HCT116 (cell line): ENCODE measurements around the gene TRIAP1. TPM values are rescaled to one million over a fixed set of nuclear protein-coding genes. Genes with fewer than 3 reads are reported as not detected.

Experiments used
- ATAC-seq: fragments of 200-7000 bp; cut with Tn5 transposase; 2 replicates; pipeline ENCODE4 v1.9.1; 2020; ENCODE audit warnings: mild to moderate bottlenecking, moderate library complexity
- BruUV-seq: library from RNA; stranded (reverse); fragments of 400-500 nt; replicated peaks from 2 replicates; lab custom pipeline; 2021; lab: Mats Ljungman, UMichigan
- CTCF ChIA-PET: fragments of 300-600 bp; sonication (Branson Sonifier 250); formaldehyde crosslinking; loops from one replicate; lab custom pipeline; 2021; ENCODE audit warnings: antibody characterized with exemption; lab: Charles Lee
- POLR2A ChIA-PET: fragments of 300-600, 350-600 bp; sonication (Branson Sonifier 250); formaldehyde crosslinking; loops from one replicate; lab custom pipeline; 2021; ENCODE audit warnings: antibody characterized with exemption; lab: Charles Lee
- RAD21 ChIA-PET, 2 experiments: fragments of 300-600 bp; sonication (Branson Sonifier 250); formaldehyde crosslinking; loops; one replicate each; lab custom pipeline; 2023; ENCODE audit warnings: low total read pairs in 2 of 2; ENCODE audit not compliant: uncharacterized antibody in 2 of 2, unreplicated experiment in 2 of 2, low non-redundant PET in 1 of 2; lab: Charles Lee
- DNase-seq: peaks from one replicate; pipeline ENCODE4 v3.0.0-alpha.2; 2010; ENCODE audit warnings: low read depth, low spot score
- H2AFZ ChIP-seq: fragments of 200-600 bp; shearing (Covaris generic), sonication (generic); 2 replicates; pipeline ENCODE4 v1.6.1; 2017; ENCODE audit warnings: low read depth, mixed run types, mixed read lengths, antibody characterized with exemption, low read length; ENCODE audit not compliant: poor library complexity, severe bottlenecking
- H3K27ac ChIP-seq: 2 replicates; pipeline ENCODE4 v1.5.1; 2012; ENCODE audit warnings: low read depth, low read length
- H3K27me3 ChIP-seq: fragments of 200-600 bp; sonication (generic); 2 replicates; pipeline ENCODE4 v1.6.1; 2016; ENCODE audit warnings: mixed run types, low read length, mixed read lengths; ENCODE audit not compliant: insufficient read depth
- H3K36me3 ChIP-seq, 2 experiments: fragments of 200-500 bp in 1 of 2; fragments of 200-600 bp in 1 of 2; sonication (Bioruptor generic) in 1 of 2; sonication (generic) in 1 of 2; 2 replicates each; pipeline versions ENCODE4 v1.5.1 to v1.6.1; 2014 to 2016; ENCODE audit warnings: low read length in 2 of 2, inconsistent platforms in 1 of 2, mixed read lengths in 1 of 2, mixed run types in 1 of 2; ENCODE audit not compliant: insufficient read depth in 2 of 2, control insufficient read depth in 1 of 2
- H3K4me1 ChIP-seq, 2 experiments: fragments of 200-600 bp in 1 of 2; sonication (generic) in 1 of 2; 2 replicates each; pipeline versions ENCODE4 v1.5.1 to v1.6.1; 2012 to 2017; ENCODE audit warnings: low read length in 2 of 2, inconsistent platforms in 1 of 2, mild to moderate bottlenecking in 1 of 2, mixed read lengths in 1 of 2, mixed run types in 1 of 2, moderate library complexity in 1 of 2; ENCODE audit not compliant: insufficient read depth in 2 of 2, control insufficient read depth in 1 of 2
- H3K4me2 ChIP-seq: fragments of 200-600 bp; sonication (generic); 2 replicates; pipeline ENCODE4 v1.6.1; 2017; ENCODE audit warnings: mixed run types, low read length, mixed read lengths
- H3K4me3 ChIP-seq, 2 experiments: fragments of 200-600 bp in 1 of 2; sonication (generic) in 1 of 2; replicated peaks in 1 of 2; 2 replicates each; pipeline ENCODE4 v1.5.1; 2011 to 2016; ENCODE audit warnings: low read length in 2 of 2, control low read depth in 1 of 2, low read depth in 1 of 2, mild to moderate bottlenecking in 1 of 2, mixed read lengths in 1 of 2, mixed run types in 1 of 2
- H3K79me2 ChIP-seq: fragments of 200-600 bp; sonication (generic); 2 replicates; pipeline ENCODE4 v1.6.1; 2017; ENCODE audit warnings: mild to moderate bottlenecking, mixed run types, low read length, moderate library complexity, mixed read lengths; ENCODE audit not compliant: insufficient read depth
- H3K9ac ChIP-seq: fragments of 200-600 bp; sonication (generic); 2 replicates; pipeline ENCODE4 v1.6.1; 2016; ENCODE audit warnings: low read length, mixed read lengths
- H3K9me2 ChIP-seq: fragments of 200-600 bp; sonication (generic), shearing (Covaris generic); 2 replicates; pipeline ENCODE4 v1.6.1; 2017; ENCODE audit warnings: mixed run types, mild to moderate bottlenecking, moderate library complexity; ENCODE audit not compliant: insufficient read depth
- H3K9me3 ChIP-seq, 2 experiments: fragments of 200-500 bp in 1 of 2; fragments of 200-600 bp in 1 of 2; sonication (Bioruptor generic) in 1 of 2; sonication (generic) in 1 of 2; 2 replicates each; pipeline ENCODE4 v1.6.1; 2014 to 2017; ENCODE audit warnings: low read length in 2 of 2, mixed read lengths in 2 of 2, inconsistent platforms in 1 of 2, low read depth in 1 of 2, mild to moderate bottlenecking in 1 of 2, mixed run types in 1 of 2, moderate library complexity in 1 of 2; ENCODE audit not compliant: control insufficient read depth in 1 of 2, insufficient read depth in 1 of 2
- H4K20me1 ChIP-seq: fragments of 200-600 bp; sonication (generic), shearing (Covaris generic); 2 replicates; pipeline ENCODE4 v1.6.1; 2017; ENCODE audit warnings: mixed run types, mild to moderate bottlenecking, moderate library complexity; ENCODE audit not compliant: insufficient read depth
- CBX3 ChIP-seq: IDR thresholded peaks from 2 replicates; pipeline ENCODE4 v1.6.1; 2012; ENCODE audit warnings: low read depth
- CEBPB ChIP-seq: IDR thresholded peaks from 2 replicates; pipeline ENCODE4 v1.6.1; 2012; ENCODE audit warnings: low read depth
- EGR1 ChIP-seq: IDR thresholded peaks from 2 replicates; pipeline ENCODE4 v1.6.1; 2012; ENCODE audit warnings: low read depth
- ELF1 ChIP-seq: IDR thresholded peaks from 2 replicates; pipeline ENCODE4 v1.6.1; 2012; ENCODE audit warnings: low read depth, borderline replicate concordance
- EZH2phosphoT487 ChIP-seq: fragments of 200-600 bp; IDR thresholded peaks from 2 replicates; pipeline ENCODE4 v1.6.1; 2018; ENCODE audit warnings: antibody characterized with exemption, borderline replicate concordance
- JUND ChIP-seq: IDR thresholded peaks from 2 replicates; pipeline ENCODE4 v1.6.1; 2012
- POLR2AphosphoS5 ChIP-seq: IDR thresholded peaks from 2 replicates; pipeline ENCODE4 v1.6.1; 2011; ENCODE audit warnings: mild to moderate bottlenecking, low read depth, low read length, moderate library complexity
- RAD21 ChIP-seq: IDR thresholded peaks from 2 replicates; pipeline ENCODE4 v1.6.1; 2012; ENCODE audit warnings: low read depth, mild to moderate bottlenecking
- SP1 ChIP-seq: IDR thresholded peaks from 2 replicates; pipeline ENCODE4 v1.6.1; 2012; ENCODE audit warnings: low read depth
- YY1 ChIP-seq: IDR thresholded peaks from 2 replicates; pipeline ENCODE4 v1.6.1; 2011; ENCODE audit warnings: low read length, low read depth, moderate library complexity, mild to moderate bottlenecking; ENCODE audit not compliant: insufficient replicate concordance; ENCODE audit errors: extremely low read depth
- ZNF274 ChIP-seq: fragments of 200-500 bp; sonication (Bioruptor generic); IDR thresholded peaks from 2 replicates; pipeline ENCODE4 v1.6.1; 2014; ENCODE audit warnings: mild to moderate bottlenecking, low read depth, low read length, inconsistent platforms
- intact Hi-C: fragments of 100-400 bp; cut with micrococcal nuclease; formaldehyde crosslinking; loops from 2 replicates; pipeline ENCODE4 v1.10.0; 2022
- total RNA-seq: library from RNA; stranded (reverse); gene quantifications from one replicate; pipeline ENCODE4 v1.2.1, GENCODE V29; 2021; ENCODE audit not compliant: unreplicated experiment
- TF ChIP-seq, protein P1 (sequence below): IDR thresholded peaks from 2 replicates; pipeline ENCODE4 v1.6.1; 2012
- TF ChIP-seq, protein P2 (sequence below), 3 experiments: fragments of 200-600 bp in 1 of 3; sonication (generic) in 1 of 3; IDR thresholded peaks in 2 of 3; conservative IDR thresholded peaks in 1 of 3; 2 replicates each; pipeline ENCODE4 v1.5.1; 2012 to 2017; ENCODE audit warnings: low read depth in 2 of 3, low read length in 2 of 3, antibody characterized with exemption in 1 of 3, borderline replicate concordance in 1 of 3, control low read depth in 1 of 3, mild to moderate bottlenecking in 1 of 3, mixed read lengths in 1 of 3, mixed run types in 1 of 3, moderate library complexity in 1 of 3; ENCODE audit not compliant: insufficient read depth in 1 of 3
- TF ChIP-seq, protein P3 (sequence below): IDR thresholded peaks from 2 replicates; pipeline ENCODE4 v1.6.1; 2011; ENCODE audit warnings: mild to moderate bottlenecking, low read length, moderate library complexity; ENCODE audit not compliant: insufficient replicate concordance; ENCODE audit errors: extremely low read depth

TRIAP1 gene
- total RNA-seq, 1 experiment from 2014 or later, result 40.3 TPM

DNA sequence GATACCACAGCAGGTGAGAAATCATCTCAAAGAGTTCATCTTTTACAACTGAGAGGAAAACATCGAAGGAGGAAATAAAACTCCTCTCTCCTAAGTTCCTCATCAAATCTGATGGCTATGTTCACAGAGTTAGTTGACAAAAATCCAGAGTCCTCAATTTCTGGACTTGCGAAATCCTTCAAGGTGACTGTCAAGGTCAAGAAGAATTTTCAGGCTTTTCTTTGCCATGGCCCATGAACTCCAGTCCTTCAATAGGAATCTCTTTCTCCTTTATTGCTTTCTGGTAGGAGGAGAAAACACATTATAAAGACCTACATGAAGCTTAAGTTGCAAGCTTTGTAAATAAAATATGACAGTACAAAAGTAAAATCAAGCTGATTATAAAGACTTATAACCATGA lies 1.5 kb downstream of the TRIAP1 start:
- no peaks in the 10 kb centered on the region for H3K27me3 ChIP-seq
- intact Hi-C loops, result no loop called here
- peak overlapping the region; percentile 95 to 99 for H3K4me3 ChIP-seq
- no TSS peak for BruUV-seq
- no peaks in the 10 kb centered on the region for H3K9me3 ChIP-seq
- TF ChIP-seq EGR1, result no peak
- no peak for TF ChIP-seq JUND
- TF ChIP-seq, protein P1, sequence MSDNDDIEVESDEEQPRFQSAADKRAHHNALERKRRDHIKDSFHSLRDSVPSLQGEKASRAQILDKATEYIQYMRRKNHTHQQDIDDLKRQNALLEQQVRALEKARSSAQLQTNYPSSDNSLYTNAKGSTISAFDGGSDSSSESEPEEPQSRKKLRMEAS, result no peak
- no peak for TF ChIP-seq SP1
- TF ChIP-seq CEBPB, result no peak
- no peak for TF ChIP-seq EZH2phosphoT487
- no peak for TF ChIP-seq CBX3
- no peak for TF ChIP-seq YY1
- TF ChIP-seq, all 23 proteins: peak for 0
- Histone ChIP-seq H3K27ac (no peak overlapping the region), H3K9me2 (no peaks in the 10 kb centered on the region), H2AFZ (no peak overlapping the region), H3K79me2 (peaks cover 90% of the 10 kb centered on the region), H3K36me3 (peaks cover 26 to 40% of the 10 kb centered on the region in 2 experiments), H3K4me1 (peaks cover 14 to 21% of the 10 kb centered on the region in 2 experiments), H4K20me1 (peaks cover 8% of the 10 kb centered on the region; the same call in 1 of the 2 replicates), H3K4me2 (peak overlapping the region; percentile 75), H3K9ac (0 out of 2 replicates have a peak overlapping the region, but pooled peaks have one; percentile 97)
- no peak for DNase-seq
- ChIA-PET RAD21 (no interaction called here), POLR2A (no interaction called here), CTCF (interaction anchor here (1.4 kb wide), 1 partner anchor 14 kb away, joined by 3 read pairs; no protein-coding TSS in a partner anchor)
- no peak for ATAC-seq

DNA sequence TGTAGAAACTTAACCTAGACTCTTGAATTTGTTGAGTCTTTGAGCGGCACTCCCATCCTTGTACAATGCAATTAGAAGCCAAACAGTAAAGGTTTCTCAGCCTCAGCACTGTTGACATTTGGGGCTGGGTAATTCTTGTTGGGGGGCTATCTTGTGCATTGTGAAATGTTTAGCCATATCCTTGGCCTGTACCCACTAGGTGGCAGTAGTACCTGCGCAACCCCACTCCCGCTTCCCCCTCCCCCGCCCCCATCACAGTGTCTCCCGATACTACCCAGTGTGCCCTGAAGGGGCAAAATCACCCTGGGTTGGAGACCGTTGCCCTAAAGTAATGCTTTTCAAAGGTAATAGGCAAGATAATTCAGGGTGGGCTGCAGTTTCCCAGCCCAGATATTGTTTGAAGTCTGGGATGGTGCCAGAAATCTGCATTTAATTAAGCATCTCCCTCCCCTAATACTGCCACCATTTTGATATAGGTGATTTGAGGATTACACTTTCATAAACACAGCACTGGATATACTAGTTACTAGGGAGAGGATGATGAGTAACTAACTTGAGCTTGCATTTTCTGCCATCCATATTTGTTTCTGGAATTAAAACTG lies 6.4 kb downstream of the TRIAP1 start:
- Histone ChIP-seq H3K79me2 (peaks cover 58% of the 10 kb centered on the region), H3K4me1 (peaks cover 9 to 22% of the 10 kb centered on the region in 2 experiments), H3K4me2 (peak overlapping the region; percentile 83), H3K27ac (peak overlapping the region; percentile 1; the same call in 1 of the 2 replicates), H3K9me2 (no peaks in the 10 kb centered on the region), H3K9me3 (no peaks in the 10 kb centered on the region), H3K36me3 (peaks cover 21 to 35% of the 10 kb centered on the region in 2 experiments), H4K20me1 (peaks cover 8% of the 10 kb centered on the region; the same call in 1 of the 2 replicates), H3K9ac (no peak overlapping the region), H3K4me3 (peak overlapping the region; percentile 5 to 24; a peak in 3 of 4 replicates), H2AFZ (no peak overlapping the region), H3K27me3 (no peaks in the 10 kb centered on the region)
- TF ChIP-seq SP1 (no peak), ELF1 (no peak), POLR2AphosphoS5 (no peak), RAD21 (peak; percentile 71), JUND (no peak), ZNF274 (no peak), EGR1 (0 out of 2 replicates have a peak, but pooled peaks have one; percentile 12)
- TF ChIP-seq, protein P2, sequence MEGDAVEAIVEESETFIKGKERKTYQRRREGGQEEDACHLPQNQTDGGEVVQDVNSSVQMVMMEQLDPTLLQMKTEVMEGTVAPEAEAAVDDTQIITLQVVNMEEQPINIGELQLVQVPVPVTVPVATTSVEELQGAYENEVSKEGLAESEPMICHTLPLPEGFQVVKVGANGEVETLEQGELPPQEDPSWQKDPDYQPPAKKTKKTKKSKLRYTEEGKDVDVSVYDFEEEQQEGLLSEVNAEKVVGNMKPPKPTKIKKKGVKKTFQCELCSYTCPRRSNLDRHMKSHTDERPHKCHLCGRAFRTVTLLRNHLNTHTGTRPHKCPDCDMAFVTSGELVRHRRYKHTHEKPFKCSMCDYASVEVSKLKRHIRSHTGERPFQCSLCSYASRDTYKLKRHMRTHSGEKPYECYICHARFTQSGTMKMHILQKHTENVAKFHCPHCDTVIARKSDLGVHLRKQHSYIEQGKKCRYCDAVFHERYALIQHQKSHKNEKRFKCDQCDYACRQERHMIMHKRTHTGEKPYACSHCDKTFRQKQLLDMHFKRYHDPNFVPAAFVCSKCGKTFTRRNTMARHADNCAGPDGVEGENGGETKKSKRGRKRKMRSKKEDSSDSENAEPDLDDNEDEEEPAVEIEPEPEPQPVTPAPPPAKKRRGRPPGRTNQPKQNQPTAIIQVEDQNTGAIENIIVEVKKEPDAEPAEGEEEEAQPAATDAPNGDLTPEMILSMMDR (IDR thresholded peaks at IDR 0.05 in 2 of 3, conservative IDR thresholded peaks at IDR 0.05 in 1 of 3; ENCODE audit: borderline replicate concordance in 1 of 3, insufficient read depth in 1 of 3, low read depth in 2 of 3, low read length in 2 of 3), result peak; percentile 64 to 90 (median 78)
- TF ChIP-seq, protein P3, sequence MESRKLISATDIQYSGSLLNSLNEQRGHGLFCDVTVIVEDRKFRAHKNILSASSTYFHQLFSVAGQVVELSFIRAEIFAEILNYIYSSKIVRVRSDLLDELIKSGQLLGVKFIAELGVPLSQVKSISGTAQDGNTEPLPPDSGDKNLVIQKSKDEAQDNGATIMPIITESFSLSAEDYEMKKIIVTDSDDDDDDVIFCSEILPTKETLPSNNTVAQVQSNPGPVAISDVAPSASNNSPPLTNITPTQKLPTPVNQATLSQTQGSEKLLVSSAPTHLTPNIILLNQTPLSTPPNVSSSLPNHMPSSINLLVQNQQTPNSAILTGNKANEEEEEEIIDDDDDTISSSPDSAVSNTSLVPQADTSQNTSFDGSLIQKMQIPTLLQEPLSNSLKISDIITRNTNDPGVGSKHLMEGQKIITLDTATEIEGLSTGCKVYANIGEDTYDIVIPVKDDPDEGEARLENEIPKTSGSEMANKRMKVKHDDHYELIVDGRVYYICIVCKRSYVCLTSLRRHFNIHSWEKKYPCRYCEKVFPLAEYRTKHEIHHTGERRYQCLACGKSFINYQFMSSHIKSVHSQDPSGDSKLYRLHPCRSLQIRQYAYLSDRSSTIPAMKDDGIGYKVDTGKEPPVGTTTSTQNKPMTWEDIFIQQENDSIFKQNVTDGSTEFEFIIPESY, result no peak
- ATAC-seq (peak; percentile 67), DNase-seq (peak; percentile 59)
- POLR2A ChIA-PET, result no interaction called here
- intact Hi-C loops, result loop anchor here (1.0 to 10.0 kb wide), 4 partner anchors 83 to 205 kb away; partner anchors contain the start of gene CABP1
- CTCF ChIA-PET, result no interaction called here
- no TSS peak for BruUV-seq
- RAD21 ChIA-PET, result no interaction called here
